ENCODE results near the gene PPP2R5C. TPM values are rescaled to one million over a fixed set of nuclear protein-coding genes. Genes with fewer than 3 reads are reported as not detected.
A peak's percentile ranks its signal among the peaks of the same experiment; 100 is the strongest.

PPP2R5C gene
- total RNA-seq, 1 experiment from 2014 or later: 96.1 TPM

DNA sequence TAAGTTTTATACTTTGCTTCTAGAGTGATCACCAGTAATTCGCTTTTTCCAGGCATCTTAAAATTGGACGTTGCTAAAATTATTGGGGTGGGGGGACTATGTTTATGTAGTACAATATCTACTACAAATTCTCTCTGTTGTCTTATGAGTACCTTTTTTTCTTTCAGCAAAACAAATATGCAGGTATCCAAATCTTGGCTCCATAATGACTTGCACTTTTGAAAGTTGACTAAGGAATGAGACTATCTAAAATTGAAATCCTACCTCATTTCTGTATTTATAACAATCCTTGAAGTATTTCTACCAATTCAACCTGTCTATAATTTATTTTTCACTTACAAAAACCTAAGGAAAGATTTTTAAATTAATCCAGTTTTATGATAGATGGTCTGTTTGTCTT, 205.2 kb downstream of the PPP2R5C start:
- BruUV-seq (replicated peaks): TSS peak; percentile 53
- POLR2A ChIA-PET (ENCODE audit: unreplicated experiment): interaction anchor here (0.6 kb wide), 1 partner anchor 157 kb away, joined by 3 read pairs; no protein-coding TSS in a partner anchor
- H3K4me3 ChIP-seq (ENCODE audit: low read length): peak overlapping the region; percentile 81

DNA sequence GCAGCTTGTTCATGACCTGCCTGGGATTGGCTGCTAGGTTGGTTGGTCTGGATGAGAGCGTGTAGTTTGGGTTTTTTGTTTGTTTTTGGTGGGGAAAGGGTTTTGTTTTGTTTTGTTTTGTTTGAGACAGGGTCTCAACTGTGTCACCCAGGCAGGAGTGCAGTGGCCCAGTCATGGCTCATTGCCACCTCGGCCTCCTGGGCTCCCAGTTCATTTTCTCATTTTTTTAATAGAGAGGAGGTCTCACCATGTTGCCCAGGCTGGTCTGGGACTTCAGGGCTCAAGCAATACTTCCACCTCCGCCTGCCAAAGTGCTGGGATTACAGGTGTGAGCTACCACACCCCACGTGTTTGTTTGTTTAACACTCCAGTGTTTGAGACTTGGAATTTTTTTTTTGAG, 206.7 kb downstream of the PPP2R5C start:
- H4K20me1 ChIP-seq (ENCODE audit: low read length): peaks cover 13% of the 10 kb centered on the region; the same call in 1 of the 2 replicates
- no peaks in the 10 kb centered on the region for H3K9me3 ChIP-seq (ENCODE audit: low read length)
- H3K4me3 ChIP-seq (ENCODE audit: low read length): peak overlapping the region; percentile 81
- POLR2A ChIA-PET (ENCODE audit: unreplicated experiment): no interaction called here
- H3F3A ChIP-seq (ENCODE audit: low read length, unreplicated experiment): peaks cover 8% of the 10 kb centered on the region
- no TSS peak for BruUV-seq (replicated peaks)
- peaks cover 56% of the 10 kb centered on the region for H3K4me1 ChIP-seq (ENCODE audit: insufficient read depth, low read length)
- CTCF ChIA-PET: no interaction called here
- intact Hi-C loops (cut with micrococcal nuclease): no loop called here
- no peak for ATAC-seq
- no peak for DNase-seq
- no peaks in the 10 kb centered on the region for H3K9me2 ChIP-seq (replicated peaks; ENCODE audit: low read length)
- H2AFZ ChIP-seq (ENCODE audit: low read length): no peak overlapping the region
- no peaks in the 10 kb centered on the region for H3K27me3 ChIP-seq (ENCODE audit: low read length)
- peak overlapping the region; percentile 56 for H3K27ac ChIP-seq (ENCODE audit: low read length)
- H3K79me2 ChIP-seq (ENCODE audit: low read length): peaks cover 85% of the 10 kb centered on the region
- peak overlapping the region; percentile 88 for H3K4me2 ChIP-seq (ENCODE audit: low read length)
- peaks cover 26% of the 10 kb centered on the region for H3K36me3 ChIP-seq (ENCODE audit: low read depth, low read length)
- no peak for TF ChIP-seq EZH2phosphoT487 (IDR thresholded peaks at IDR 0.05; ENCODE audit: borderline replicate concordance, low read length)
- TF ChIP-seq EZH2 (IDR thresholded peaks at IDR 0.05; ENCODE audit: low read length, unreplicated experiment): no peak
- peak overlapping the region; percentile 91 for H3K9ac ChIP-seq (ENCODE audit: low read length)

More for the DNA sequence above, 205.2 kb downstream of the PPP2R5C start:
- peaks cover 59% of the 10 kb centered on the region for H3K4me1 ChIP-seq (ENCODE audit: insufficient read depth, low read length)
- ATAC-seq: no peak
- peaks cover 13% of the 10 kb centered on the region; the same call in 1 of the 2 replicates for H4K20me1 ChIP-seq (ENCODE audit: low read length)
- peaks cover 74% of the 10 kb centered on the region for H3K79me2 ChIP-seq (ENCODE audit: low read length)
- CTCF ChIA-PET: no interaction called here
- H3K9ac ChIP-seq (ENCODE audit: low read length): peak overlapping the region; percentile 91
- H3K27me3 ChIP-seq (ENCODE audit: low read length): no peaks in the 10 kb centered on the region
- H3K36me3 ChIP-seq (ENCODE audit: low read depth, low read length): peaks cover 26% of the 10 kb centered on the region
- peak; percentile 30 for DNase-seq
- peak overlapping the region; percentile 88 for H3K4me2 ChIP-seq (ENCODE audit: low read length)
- H2AFZ ChIP-seq (ENCODE audit: low read length): no peak overlapping the region
- no peaks in the 10 kb centered on the region for H3K9me2 ChIP-seq (replicated peaks; ENCODE audit: low read length)
- peak overlapping the region; percentile 56 for H3K27ac ChIP-seq (ENCODE audit: low read length)
- peaks cover 4% of the 10 kb centered on the region for H3F3A ChIP-seq (ENCODE audit: low read length, unreplicated experiment)
- intact Hi-C loops (cut with micrococcal nuclease): loop anchor here (2.0 kb wide), 1 partner anchor 14 kb away; no protein-coding TSS in a partner anchor
- H3K9me3 ChIP-seq (ENCODE audit: low read length): no peaks in the 10 kb centered on the region
- TF ChIP-seq EZH2phosphoT487 (IDR thresholded peaks at IDR 0.05; ENCODE audit: borderline replicate concordance, low read length) (no peak), EZH2 (IDR thresholded peaks at IDR 0.05; ENCODE audit: low read length, unreplicated experiment) (no peak)
- TF ChIP-seq, protein P1, sequence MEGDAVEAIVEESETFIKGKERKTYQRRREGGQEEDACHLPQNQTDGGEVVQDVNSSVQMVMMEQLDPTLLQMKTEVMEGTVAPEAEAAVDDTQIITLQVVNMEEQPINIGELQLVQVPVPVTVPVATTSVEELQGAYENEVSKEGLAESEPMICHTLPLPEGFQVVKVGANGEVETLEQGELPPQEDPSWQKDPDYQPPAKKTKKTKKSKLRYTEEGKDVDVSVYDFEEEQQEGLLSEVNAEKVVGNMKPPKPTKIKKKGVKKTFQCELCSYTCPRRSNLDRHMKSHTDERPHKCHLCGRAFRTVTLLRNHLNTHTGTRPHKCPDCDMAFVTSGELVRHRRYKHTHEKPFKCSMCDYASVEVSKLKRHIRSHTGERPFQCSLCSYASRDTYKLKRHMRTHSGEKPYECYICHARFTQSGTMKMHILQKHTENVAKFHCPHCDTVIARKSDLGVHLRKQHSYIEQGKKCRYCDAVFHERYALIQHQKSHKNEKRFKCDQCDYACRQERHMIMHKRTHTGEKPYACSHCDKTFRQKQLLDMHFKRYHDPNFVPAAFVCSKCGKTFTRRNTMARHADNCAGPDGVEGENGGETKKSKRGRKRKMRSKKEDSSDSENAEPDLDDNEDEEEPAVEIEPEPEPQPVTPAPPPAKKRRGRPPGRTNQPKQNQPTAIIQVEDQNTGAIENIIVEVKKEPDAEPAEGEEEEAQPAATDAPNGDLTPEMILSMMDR (conservative IDR thresholded peaks at IDR 0.05; ENCODE audit: low read depth, low read length): no peak

DNA sequence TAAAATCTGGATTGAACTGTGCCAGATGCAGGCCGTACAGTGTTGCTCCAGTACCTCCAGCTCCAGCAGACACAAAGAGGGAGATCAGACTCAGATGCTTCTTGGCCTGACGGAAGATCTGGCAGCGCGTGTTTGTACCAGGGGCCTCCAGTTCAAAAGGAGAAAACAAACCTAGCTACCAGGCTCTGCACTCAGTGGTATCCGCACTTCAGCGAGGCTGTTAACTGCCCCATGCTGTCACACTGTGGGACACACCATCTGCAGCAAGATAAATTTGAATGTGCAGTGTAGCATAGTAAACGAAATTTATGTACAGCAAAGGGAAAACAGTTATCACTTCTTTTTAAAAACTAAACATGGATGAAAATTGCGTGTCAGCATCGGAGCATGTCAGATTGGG, 208.0 kb downstream of the PPP2R5C start:
- ChIA-PET POLR2A (ENCODE audit: unreplicated experiment) (no interaction called here), CTCF (no interaction called here)
- Histone ChIP-seq H3K9me2 (replicated peaks; ENCODE audit: low read length) (no peaks in the 10 kb centered on the region), H3K9me3 (ENCODE audit: low read length) (no peaks in the 10 kb centered on the region), H3K9ac (ENCODE audit: low read length) (no peak overlapping the region), H3F3A (ENCODE audit: low read length, unreplicated experiment) (peaks cover 8% of the 10 kb centered on the region), H3K79me2 (ENCODE audit: low read length) (peaks cover 96% of the 10 kb centered on the region), H3K27ac (ENCODE audit: low read length) (peak overlapping the region; percentile 19; the same call in 1 of the 2 replicates), H3K4me3 (ENCODE audit: low read length) (no peak overlapping the region), H3K36me3 (ENCODE audit: low read depth, low read length) (peaks cover 26% of the 10 kb centered on the region), H4K20me1 (ENCODE audit: low read length) (peaks cover 13% of the 10 kb centered on the region; the same call in 1 of the 2 replicates), H3K27me3 (ENCODE audit: low read length) (no peaks in the 10 kb centered on the region), H3K4me2 (ENCODE audit: low read length) (peak overlapping the region; percentile 30), H2AFZ (ENCODE audit: low read length) (no peak overlapping the region), H3K4me1 (ENCODE audit: insufficient read depth, low read length) (peaks cover 57% of the 10 kb centered on the region)
- no TSS peak for BruUV-seq (replicated peaks)
- no peak for ATAC-seq
- DNase-seq: no peak
- TF ChIP-seq EZH2phosphoT487 (IDR thresholded peaks at IDR 0.05; ENCODE audit: borderline replicate concordance, low read length) (no peak), EZH2 (IDR thresholded peaks at IDR 0.05; ENCODE audit: low read length, unreplicated experiment) (no peak)
- TF ChIP-seq, protein P1 (conservative IDR thresholded peaks at IDR 0.05; ENCODE audit: low read depth, low read length): no peak
- intact Hi-C loops (cut with micrococcal nuclease): no loop called here
